Stomach (tissue), 4 donors: ENCODE measurements around the gene TP53AIP1.

ENCODE experiments used
- CTCF ChIP-seq, 7 experiments: fragments of 450-650 bp in 4 of 7; fragments of 200-600 bp in 3 of 7; sonication (generic) in 3 of 7; IDR thresholded peaks; one replicate each; pipeline ENCODE4 v1.5.1; 2016 to 2019; ENCODE audit warnings: antibody characterized with exemption in 7 of 7, control low read depth in 2 of 7, mild to moderate bottlenecking in 1 of 7
- EP300 ChIP-seq: sonication (generic); formaldehyde crosslinking; IDR thresholded peaks from one replicate; pipeline ENCODE4 v1.6.1; 2017; ENCODE audit warnings: antibody characterized with exemption
- POLR2A ChIP-seq, 4 donors: fragments of 450-650 bp; IDR thresholded peaks; one replicate each; pipeline ENCODE4 v1.6.1; 2016; ENCODE audit warnings: antibody characterized with exemption in 4 of 4, control low read depth in 2 of 4, mild to moderate bottlenecking in 1 of 4, moderate library complexity in 1 of 4
- POLR2AphosphoS5 ChIP-seq, 3 donors: sonication (generic); formaldehyde crosslinking; IDR thresholded peaks; one replicate each; pipeline ENCODE4 v1.6.1; 2016; ENCODE audit warnings: antibody characterized with exemption in 3 of 3

- no peak for TF ChIP-seq CTCF (IDR thresholded peaks at IDR 0.05)
- TF ChIP-seq POLR2AphosphoS5 (IDR thresholded peaks at IDR 0.05) = no peak
- TF ChIP-seq POLR2A (IDR thresholded peaks at IDR 0.05) = no peak
- no peak for TF ChIP-seq EP300
Measured at GRCh38 chr11:128900468-128900867, 42.2 kb downstream of the TP53AIP1 start.
